Suppressor macrophage treated with lipopolysaccharide for 1 hour (primary cell): ENCODE results near the gene LAMA4.
"Not testable (repeated sequence)": the region's sequence is repeated elsewhere in the genome, so short reads cannot be mapped to it uniquely, and the experiment has no call there.

Experiments
- DNase-seq, 3 donors: peaks; one replicate each; pipeline ENCODE4 v3.0.0-alpha.2; 2020 to 2022

Gene LAMA4

GRCh38 chr6:112207131-112207530, 47.2 kb downstream of the LAMA4 start:
- DNase-seq: no peak

GRCh38 chr6:112206110-112206458, 48.3 kb downstream of the LAMA4 start:
- no peak for DNase-seq

- DNase-seq: no peak
These were observed 48.8 kb downstream of the LAMA4 start for GRCh38 chr6:112205427-112206109.

GRCh38 chr6:112204350-112204706, 50.0 kb downstream of the LAMA4 start:
- no peak for DNase-seq

- DNase-seq: no peak
These were observed 50.6 kb downstream of the LAMA4 start for GRCh38 chr6:112203577-112204349.

GRCh38 chr6:112202639-112203341, 51.6 kb downstream of the LAMA4 start:
- DNase-seq: no peak

- not testable (repeated sequence) for DNase-seq
These were observed 54.0 kb downstream of the LAMA4 start for GRCh38 chr6:112200185-112200914.

GRCh38 chr6:112199001-112199403, 55.4 kb downstream of the LAMA4 start:
- no peak for DNase-seq

- no peak for DNase-seq
These were observed 55.8 kb downstream of the LAMA4 start for GRCh38 chr6:112198582-112198981.

- DNase-seq: no peak
These were observed 56.7 kb downstream of the LAMA4 start for GRCh38 chr6:112197636-112198035.

GRCh38 chr6:112196306-112196705, 58.1 kb downstream of the LAMA4 start:
- no peak for DNase-seq

- no peak for DNase-seq
These were observed 59.2 kb downstream of the LAMA4 start for GRCh38 chr6:112195166-112195565.

- DNase-seq: no peak
These were observed 59.9 kb downstream of the LAMA4 start for GRCh38 chr6:112194511-112194910.

GRCh38 chr6:112193535-112194051, 60.8 kb downstream of the LAMA4 start:
- no peak for DNase-seq

- no peak for DNase-seq
These were observed 61.2 kb downstream of the LAMA4 start for GRCh38 chr6:112193117-112193516.

GRCh38 chr6:112191509-112192020, 62.8 kb downstream of the LAMA4 start:
- no peak for DNase-seq

- no peak for DNase-seq
These were observed 64.2 kb downstream of the LAMA4 start for GRCh38 chr6:112190164-112190563.

GRCh38 chr6:112189494-112189893, 64.9 kb downstream of the LAMA4 start:
- no peak for DNase-seq

GRCh38 chr6:112188906-112189305, 65.5 kb downstream of the LAMA4 start:
- DNase-seq: no peak

- DNase-seq: no peak
These were observed 66.6 kb downstream of the LAMA4 start for GRCh38 chr6:112187736-112188135.

GRCh38 chr6:112184951-112185350, 69.4 kb downstream of the LAMA4 start:
- DNase-seq: no peak

- DNase-seq: no peak
These were observed 71.1 kb downstream of the LAMA4 start for GRCh38 chr6:112183271-112183671.

- no peak for DNase-seq
These were observed 73.2 kb downstream of the LAMA4 start for GRCh38 chr6:112181130-112181529.
